HEK293 (cell line): ENCODE measurements around the gene RBM19.

Experiments used
- BCL11A ChIP-seq: fragments of 450-650 bp; formaldehyde crosslinking; IDR thresholded peaks from 2 replicates; pipeline ENCODE4 v1.5.1; 2016; ENCODE audit warnings: low read depth, missing biosample characterization, missing genetic modification characterization
- RBAK ChIP-seq: fragments of 450-650 bp; formaldehyde crosslinking; IDR thresholded peaks from 2 replicates; pipeline ENCODE4 v1.5.1; 2016; ENCODE audit warnings: missing biosample characterization, missing genetic modification characterization
- ZNF629 ChIP-seq: fragments of 450-650 bp; formaldehyde crosslinking; IDR thresholded peaks from 2 replicates; pipeline ENCODE4 v1.5.1; 2017; ENCODE audit warnings: missing biosample characterization, missing genetic modification characterization
- TF ChIP-seq, protein P1 (sequence below): fragments of 450-650 bp; formaldehyde crosslinking; IDR thresholded peaks from 2 replicates; pipeline ENCODE4 v1.5.1; 2016; ENCODE audit warnings: missing biosample characterization, missing genetic modification characterization
- TF ChIP-seq, protein P2 (sequence below): fragments of 450-650 bp; formaldehyde crosslinking; IDR thresholded peaks from 2 replicates; pipeline ENCODE4 v1.5.1; 2017; ENCODE audit warnings: missing biosample characterization, missing genetic modification characterization

DNA sequence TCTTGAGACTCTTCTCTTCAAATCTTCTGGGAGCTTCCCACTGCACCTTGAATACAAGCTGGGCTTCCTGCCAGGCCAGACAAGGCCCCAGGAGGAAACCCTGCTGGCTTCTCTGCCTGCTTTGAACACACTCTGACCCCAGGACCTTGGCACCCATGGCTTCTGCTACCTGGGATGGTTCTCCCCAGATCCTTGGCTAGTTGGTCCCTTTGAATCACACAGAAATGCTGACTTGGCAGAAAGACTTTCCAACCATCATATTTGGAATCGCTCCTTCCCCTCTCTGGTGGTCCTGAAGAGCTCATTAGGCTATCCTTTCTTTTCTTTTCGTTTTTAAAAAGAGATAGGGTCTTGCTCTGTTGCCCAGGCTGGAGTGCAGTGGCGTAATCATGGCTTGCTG is 132.7 kb downstream of the RBM19 start:
- TF ChIP-seq, protein P1, sequence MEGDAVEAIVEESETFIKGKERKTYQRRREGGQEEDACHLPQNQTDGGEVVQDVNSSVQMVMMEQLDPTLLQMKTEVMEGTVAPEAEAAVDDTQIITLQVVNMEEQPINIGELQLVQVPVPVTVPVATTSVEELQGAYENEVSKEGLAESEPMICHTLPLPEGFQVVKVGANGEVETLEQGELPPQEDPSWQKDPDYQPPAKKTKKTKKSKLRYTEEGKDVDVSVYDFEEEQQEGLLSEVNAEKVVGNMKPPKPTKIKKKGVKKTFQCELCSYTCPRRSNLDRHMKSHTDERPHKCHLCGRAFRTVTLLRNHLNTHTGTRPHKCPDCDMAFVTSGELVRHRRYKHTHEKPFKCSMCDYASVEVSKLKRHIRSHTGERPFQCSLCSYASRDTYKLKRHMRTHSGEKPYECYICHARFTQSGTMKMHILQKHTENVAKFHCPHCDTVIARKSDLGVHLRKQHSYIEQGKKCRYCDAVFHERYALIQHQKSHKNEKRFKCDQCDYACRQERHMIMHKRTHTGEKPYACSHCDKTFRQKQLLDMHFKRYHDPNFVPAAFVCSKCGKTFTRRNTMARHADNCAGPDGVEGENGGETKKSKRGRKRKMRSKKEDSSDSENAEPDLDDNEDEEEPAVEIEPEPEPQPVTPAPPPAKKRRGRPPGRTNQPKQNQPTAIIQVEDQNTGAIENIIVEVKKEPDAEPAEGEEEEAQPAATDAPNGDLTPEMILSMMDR (tag by site-specific recombination) = no peak
- TF ChIP-seq BCL11A (tag by site-specific recombination) (no peak), ZNF629 (tag by site-specific recombination) (no peak), RBAK (no peak)
- TF ChIP-seq, protein P2, sequence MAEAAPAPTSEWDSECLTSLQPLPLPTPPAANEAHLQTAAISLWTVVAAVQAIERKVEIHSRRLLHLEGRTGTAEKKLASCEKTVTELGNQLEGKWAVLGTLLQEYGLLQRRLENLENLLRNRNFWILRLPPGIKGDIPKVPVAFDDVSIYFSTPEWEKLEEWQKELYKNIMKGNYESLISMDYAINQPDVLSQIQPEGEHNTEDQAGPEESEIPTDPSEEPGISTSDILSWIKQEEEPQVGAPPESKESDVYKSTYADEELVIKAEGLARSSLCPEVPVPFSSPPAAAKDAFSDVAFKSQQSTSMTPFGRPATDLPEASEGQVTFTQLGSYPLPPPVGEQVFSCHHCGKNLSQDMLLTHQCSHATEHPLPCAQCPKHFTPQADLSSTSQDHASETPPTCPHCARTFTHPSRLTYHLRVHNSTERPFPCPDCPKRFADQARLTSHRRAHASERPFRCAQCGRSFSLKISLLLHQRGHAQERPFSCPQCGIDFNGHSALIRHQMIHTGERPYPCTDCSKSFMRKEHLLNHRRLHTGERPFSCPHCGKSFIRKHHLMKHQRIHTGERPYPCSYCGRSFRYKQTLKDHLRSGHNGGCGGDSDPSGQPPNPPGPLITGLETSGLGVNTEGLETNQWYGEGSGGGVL (tag by site-specific recombination) = no peak
